GM12892 (cell line): ENCODE results near the gene CLEC16A.

Experiments used
- POLR2A ChIP-seq: IDR thresholded peaks from 2 replicates; pipeline ENCODE4 v1.6.1; 2011; ENCODE audit warnings: low read depth, low read length, control low read depth
- TAF1 ChIP-seq: IDR thresholded peaks from 2 replicates; pipeline ENCODE4 v1.6.1; 2011; ENCODE audit warnings: low read depth, mild to moderate bottlenecking, control low read depth, low read length, borderline replicate concordance

DNA sequence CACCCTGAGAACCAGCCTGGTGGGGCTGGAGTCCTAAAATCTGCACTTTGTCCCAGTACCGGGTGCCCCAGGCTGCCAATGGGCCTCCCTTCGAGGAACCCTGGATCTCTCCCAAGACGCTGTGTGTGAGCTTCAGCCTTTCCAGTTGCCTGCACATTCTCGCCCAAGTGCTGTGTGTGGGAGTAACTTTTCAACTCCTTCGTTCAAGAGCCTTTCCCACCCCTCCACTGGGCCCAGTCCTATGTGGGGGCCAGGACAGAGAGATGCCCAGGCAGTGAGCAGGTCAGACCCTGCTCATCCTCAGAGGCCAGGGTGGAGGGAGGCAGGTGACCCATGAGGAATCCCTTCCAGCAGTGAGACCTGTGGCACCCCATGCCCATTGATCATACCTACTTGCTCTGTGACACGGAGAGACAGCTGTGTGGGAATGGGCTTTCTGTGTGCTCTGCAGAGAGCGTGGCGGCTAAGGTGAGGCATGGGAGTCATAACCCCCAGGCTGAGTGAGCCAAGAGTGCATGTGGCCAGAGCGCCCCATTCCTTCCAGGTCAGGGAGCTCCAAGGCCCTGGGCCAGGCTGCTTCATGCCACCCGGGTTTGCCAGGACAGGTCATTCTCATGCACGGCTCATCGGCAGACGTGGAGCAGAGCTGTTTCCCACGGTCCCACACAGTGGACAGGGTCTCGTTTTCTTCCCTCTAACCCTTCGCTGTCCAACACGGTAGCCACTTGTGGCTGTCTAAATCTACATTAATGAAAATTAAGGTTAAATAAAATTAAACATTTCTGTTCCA, 154.4 kb downstream of the CLEC16A start:
- TF ChIP-seq POLR2A = no peak
- no peak for TF ChIP-seq TAF1
